ENCODE measurements around the gene HOXD12.

DNA sequence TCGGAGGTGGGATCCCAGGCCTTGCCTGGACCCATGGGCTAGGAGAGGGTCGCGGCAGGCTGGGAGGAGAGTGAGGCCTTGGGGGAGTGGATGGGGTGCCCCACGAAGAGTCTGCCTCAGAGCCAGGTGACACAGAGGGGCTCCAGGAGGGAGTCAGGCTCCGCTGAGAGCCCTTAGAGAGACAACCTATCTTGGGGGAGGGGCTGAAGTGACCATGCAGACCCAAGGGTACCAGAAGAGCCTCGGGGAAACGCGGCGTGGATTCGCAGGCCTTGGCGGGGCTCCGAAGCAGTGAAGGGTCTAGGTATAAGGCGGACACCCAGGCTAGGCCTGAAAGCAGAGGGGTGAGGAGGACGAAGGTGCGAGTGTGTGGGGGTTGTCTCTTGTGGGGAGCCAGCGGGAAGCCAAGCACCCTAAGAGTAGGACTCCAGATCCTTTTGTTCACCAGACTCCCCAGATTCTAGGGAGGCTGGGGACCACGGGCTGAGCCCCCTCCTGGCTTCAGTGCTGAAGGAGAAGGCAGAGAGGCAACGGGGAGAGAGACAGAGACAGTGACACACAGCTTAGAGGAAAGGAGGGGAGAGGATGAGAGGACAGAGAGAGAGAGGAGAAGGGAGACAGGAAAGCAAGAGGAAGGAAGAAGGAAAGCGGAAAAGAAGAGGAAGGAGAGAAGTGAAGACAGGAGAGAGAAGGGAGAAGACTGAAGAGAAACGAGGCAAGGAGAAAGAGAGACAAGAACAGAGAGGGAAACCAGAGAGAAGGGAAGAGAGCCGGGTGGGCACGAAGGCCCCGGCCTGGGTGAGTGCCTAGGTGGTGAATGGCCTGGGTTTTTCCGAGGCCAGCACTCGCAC, 6.4 kb downstream of the HOXD12 start:
- TF ChIP-seq, protein P1, sequence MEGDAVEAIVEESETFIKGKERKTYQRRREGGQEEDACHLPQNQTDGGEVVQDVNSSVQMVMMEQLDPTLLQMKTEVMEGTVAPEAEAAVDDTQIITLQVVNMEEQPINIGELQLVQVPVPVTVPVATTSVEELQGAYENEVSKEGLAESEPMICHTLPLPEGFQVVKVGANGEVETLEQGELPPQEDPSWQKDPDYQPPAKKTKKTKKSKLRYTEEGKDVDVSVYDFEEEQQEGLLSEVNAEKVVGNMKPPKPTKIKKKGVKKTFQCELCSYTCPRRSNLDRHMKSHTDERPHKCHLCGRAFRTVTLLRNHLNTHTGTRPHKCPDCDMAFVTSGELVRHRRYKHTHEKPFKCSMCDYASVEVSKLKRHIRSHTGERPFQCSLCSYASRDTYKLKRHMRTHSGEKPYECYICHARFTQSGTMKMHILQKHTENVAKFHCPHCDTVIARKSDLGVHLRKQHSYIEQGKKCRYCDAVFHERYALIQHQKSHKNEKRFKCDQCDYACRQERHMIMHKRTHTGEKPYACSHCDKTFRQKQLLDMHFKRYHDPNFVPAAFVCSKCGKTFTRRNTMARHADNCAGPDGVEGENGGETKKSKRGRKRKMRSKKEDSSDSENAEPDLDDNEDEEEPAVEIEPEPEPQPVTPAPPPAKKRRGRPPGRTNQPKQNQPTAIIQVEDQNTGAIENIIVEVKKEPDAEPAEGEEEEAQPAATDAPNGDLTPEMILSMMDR (IDR thresholded peaks at IDR 0.05) = no peak
- TF ChIP-seq SIN3A (IDR thresholded peaks at IDR 0.05; ENCODE audit: borderline replicate concordance, insufficient read depth, low read depth, low read length) = no peak

All from Panc1 (cell line).